SH-SY5Y (cell line): ENCODE measurements around the gene PAQR9.

Experiments
- GATA2 ChIP-seq: IDR thresholded peaks from 2 replicates; pipeline ENCODE4 v1.6.1; 2011; ENCODE audit warnings: mild to moderate bottlenecking, low read depth, low read length
- GATA3 ChIP-seq: IDR thresholded peaks from 2 replicates; pipeline ENCODE4 v1.6.1; 2011; ENCODE audit warnings: low read depth, mild to moderate bottlenecking, low read length, moderate library complexity

DNA sequence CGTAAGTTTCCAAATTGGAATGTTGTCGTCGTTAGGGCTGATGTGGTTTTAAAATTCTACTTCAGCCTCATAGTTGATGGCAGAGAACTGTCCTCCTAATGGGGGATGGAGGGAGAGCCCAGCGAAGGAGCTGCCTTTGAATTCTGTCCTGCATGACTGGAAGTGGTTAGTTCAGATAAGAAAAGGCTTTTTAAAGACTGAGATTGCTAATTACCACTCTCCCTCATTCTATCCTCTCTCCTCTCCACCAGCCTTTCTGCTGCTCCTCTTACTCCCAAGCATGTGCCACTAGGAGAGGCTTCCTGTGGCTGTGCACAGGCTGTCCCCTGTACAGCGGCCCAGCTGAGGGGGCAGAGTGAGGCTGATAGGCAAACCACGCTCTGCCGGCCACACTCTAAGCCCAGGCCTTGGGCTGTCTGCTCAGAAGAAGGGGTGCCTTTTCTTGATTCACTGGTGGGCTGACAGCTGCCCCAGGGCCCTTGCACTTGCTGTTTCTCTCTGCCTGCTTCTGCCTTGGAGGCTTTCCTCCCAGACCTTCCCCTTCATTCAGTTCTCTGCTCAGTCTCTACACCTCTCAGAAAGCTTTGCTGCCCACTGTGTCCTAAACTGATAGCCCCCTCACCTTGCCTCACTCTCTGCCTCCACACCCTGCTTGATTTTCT is 8.7 kb upstream of the PAQR9 start:
- no peak for TF ChIP-seq GATA3
- TF ChIP-seq GATA2: no peak
